Thyroid gland (tissue), 4 donors: ENCODE data around the gene ATXN1.

Experiments
- POLR2A ChIP-seq, 2 donors: fragments of 450-650 bp; IDR thresholded peaks; one replicate each; pipeline ENCODE4 v1.6.1; 2017; ENCODE audit warnings: antibody characterized with exemption in 2 of 2, mild to moderate bottlenecking in 2 of 2, moderate library complexity in 1 of 2
- TF ChIP-seq, protein P1 (sequence below), 6 experiments: fragments of 200-600 bp in 3 of 6; fragments of 450-650 bp in 3 of 6; sonication (generic) in 3 of 6; IDR thresholded peaks; one replicate each; pipeline ENCODE4 v1.5.1; 2016 to 2019; ENCODE audit warnings: antibody characterized with exemption in 6 of 6, mild to moderate bottlenecking in 2 of 6, inconsistent platforms in 1 of 6, moderate library complexity in 1 of 6

GRCh38 chr6:16721977-16722376, 39.3 kb downstream of the ATXN1 start:
- TF ChIP-seq, protein P1, sequence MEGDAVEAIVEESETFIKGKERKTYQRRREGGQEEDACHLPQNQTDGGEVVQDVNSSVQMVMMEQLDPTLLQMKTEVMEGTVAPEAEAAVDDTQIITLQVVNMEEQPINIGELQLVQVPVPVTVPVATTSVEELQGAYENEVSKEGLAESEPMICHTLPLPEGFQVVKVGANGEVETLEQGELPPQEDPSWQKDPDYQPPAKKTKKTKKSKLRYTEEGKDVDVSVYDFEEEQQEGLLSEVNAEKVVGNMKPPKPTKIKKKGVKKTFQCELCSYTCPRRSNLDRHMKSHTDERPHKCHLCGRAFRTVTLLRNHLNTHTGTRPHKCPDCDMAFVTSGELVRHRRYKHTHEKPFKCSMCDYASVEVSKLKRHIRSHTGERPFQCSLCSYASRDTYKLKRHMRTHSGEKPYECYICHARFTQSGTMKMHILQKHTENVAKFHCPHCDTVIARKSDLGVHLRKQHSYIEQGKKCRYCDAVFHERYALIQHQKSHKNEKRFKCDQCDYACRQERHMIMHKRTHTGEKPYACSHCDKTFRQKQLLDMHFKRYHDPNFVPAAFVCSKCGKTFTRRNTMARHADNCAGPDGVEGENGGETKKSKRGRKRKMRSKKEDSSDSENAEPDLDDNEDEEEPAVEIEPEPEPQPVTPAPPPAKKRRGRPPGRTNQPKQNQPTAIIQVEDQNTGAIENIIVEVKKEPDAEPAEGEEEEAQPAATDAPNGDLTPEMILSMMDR (IDR thresholded peaks at IDR 0.05), result no peak
- no peak for TF ChIP-seq POLR2A (IDR thresholded peaks at IDR 0.05)
